ENCODE results near the gene ORC3.

- TF ChIP-seq CTCF (conservative IDR thresholded peaks at IDR 0.05; ENCODE audit: low read depth, low read length) (no peak), EZH2phosphoT487 (IDR thresholded peaks at IDR 0.05; ENCODE audit: borderline replicate concordance, low read length) (no peak), EZH2 (IDR thresholded peaks at IDR 0.05; ENCODE audit: low read length, unreplicated experiment) (no peak)
Observed at GRCh38 chr6:87669051-87669450, 79.1 kb downstream of the ORC3 start.

Measured in PC-3 (cell line).